ENCODE data around the gene MGAT4A. TPM values are rescaled to one million over a fixed set of nuclear protein-coding genes. Genes with fewer than 3 reads are reported as not detected.
"Not testable (repeated sequence)": the region's sequence is repeated elsewhere in the genome, so short reads cannot be mapped to it uniquely, and the experiment has no call there.

MGAT4A gene
- total and polyA plus RNA-seq, 8 donors, result 14.1 to 72.1 (median 56.7) TPM

DNA sequence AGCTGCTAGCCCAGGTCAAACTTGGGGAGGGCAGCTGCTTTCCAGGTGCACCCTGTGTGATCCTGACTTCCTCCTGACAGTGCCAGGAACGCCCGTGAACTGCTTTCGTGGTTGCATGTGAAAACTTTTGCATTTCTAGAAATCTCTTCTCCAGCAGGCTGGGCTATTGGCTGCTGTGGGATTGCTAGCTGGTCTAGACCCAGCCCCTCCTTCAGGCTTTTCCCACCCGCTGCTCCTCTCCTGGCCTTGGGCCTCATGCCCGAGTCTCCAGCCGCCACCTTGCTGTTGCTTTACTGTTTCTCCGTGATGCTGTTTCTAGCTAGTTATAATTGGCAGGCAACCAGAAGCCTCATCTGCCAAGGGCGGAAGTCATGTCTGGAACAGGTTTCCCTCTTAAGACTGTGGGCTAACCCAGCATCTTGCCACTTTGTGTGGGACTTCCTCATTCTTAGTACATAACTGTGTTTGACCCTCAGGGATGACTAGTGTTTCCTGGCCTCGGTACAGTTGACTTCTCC, 27.0 kb upstream of the MGAT4A start:
- ATAC-seq (peak; percentile 81 to 93 (median 84)), FAIRE-seq (no peak), DNase-seq (peak in 5 of 6 donors; percentile 61 to 77 (median 69))
- no peak overlapping the region for H3K4me3 ChIP-seq
- 7 to 10% methylated on average over 9 of the region's 9 CpGs for WGBS, 2 donors
- H3K9me3 ChIP-seq, result no peaks in the 10 kb centered on the region
- peak overlapping the region; percentile 27 to 79 (median 50) for H3K27ac ChIP-seq
- intact Hi-C loops (cut with DNase I), result no loop called here
- no peaks in the 10 kb centered on the region for H3K36me3 ChIP-seq
- peaks cover 0 to 26% (median 12%) of the 10 kb centered on the region in 3 donors for H3K4me1 ChIP-seq
- TF ChIP-seq, protein P1, sequence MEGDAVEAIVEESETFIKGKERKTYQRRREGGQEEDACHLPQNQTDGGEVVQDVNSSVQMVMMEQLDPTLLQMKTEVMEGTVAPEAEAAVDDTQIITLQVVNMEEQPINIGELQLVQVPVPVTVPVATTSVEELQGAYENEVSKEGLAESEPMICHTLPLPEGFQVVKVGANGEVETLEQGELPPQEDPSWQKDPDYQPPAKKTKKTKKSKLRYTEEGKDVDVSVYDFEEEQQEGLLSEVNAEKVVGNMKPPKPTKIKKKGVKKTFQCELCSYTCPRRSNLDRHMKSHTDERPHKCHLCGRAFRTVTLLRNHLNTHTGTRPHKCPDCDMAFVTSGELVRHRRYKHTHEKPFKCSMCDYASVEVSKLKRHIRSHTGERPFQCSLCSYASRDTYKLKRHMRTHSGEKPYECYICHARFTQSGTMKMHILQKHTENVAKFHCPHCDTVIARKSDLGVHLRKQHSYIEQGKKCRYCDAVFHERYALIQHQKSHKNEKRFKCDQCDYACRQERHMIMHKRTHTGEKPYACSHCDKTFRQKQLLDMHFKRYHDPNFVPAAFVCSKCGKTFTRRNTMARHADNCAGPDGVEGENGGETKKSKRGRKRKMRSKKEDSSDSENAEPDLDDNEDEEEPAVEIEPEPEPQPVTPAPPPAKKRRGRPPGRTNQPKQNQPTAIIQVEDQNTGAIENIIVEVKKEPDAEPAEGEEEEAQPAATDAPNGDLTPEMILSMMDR (IDR thresholded peaks at IDR 0.05), result no peak
- no peaks in the 10 kb centered on the region for H3K27me3 ChIP-seq

DNA sequence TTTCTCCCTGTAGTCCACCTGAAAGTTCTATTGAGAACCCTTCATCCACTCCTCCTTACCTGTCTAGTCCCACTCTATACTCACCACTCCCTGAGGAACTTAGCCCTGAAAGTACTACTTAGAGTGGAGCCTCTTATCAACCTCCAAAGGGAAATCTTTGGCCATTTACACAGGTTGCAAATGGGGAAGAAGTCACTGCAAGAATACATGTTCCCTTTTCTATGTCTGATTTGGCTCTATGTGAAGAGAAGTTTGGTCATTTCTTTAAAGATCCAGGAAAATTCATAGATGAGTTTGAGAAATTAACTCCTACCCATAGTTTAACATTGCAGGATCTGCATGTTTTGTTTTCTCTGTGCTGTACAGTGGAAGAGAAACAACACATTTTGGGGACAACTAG, 22.9 kb upstream of the MGAT4A start:
- no peak for ATAC-seq
- TF ChIP-seq, protein P1 (IDR thresholded peaks at IDR 0.05), result no peak

DNA sequence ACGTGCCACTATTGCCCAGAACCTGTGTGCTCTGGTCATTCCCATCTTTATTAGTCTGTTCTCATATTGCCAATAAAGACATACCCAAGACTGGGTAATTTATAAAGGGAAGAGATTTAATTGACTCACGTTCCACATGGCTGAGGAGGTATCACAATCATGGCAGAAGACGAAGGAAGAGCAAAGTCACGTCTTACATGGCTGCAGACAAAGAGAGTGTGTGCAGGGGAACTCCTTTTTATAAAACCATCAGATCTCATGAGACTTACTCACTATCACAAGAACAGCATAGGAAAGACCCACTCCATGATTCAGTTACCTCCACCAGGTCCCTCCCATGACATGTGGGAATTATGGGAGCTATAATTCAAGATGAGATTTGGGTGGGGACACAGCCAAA, 21.8 kb upstream of the MGAT4A start:
- intact Hi-C loops (cut with DNase I); ATAC-seq; H3K36me3 ChIP-seq; H3K9me3 ChIP-seq; H3K4me3 ChIP-seq; FAIRE-seq; H3K27ac ChIP-seq; H3K4me1 ChIP-seq; DNase-seq; H3K27me3 ChIP-seq: not testable (repeated sequence)
- 90 to 91% methylated on average over 4 of the region's 4 CpGs for WGBS, 2 donors

More for the DNA sequence above, 22.9 kb upstream of the MGAT4A start:
- FAIRE-seq (no peak), DNase-seq (no peak)
- Histone ChIP-seq H3K27me3 (no peaks in the 10 kb centered on the region), H3K9me3 (no peaks in the 10 kb centered on the region), H3K36me3 (no peaks in the 10 kb centered on the region), H3K4me1 (peaks cover 0 to 18% (median 12%) of the 10 kb centered on the region in 3 donors), H3K4me3 (no peak overlapping the region), H3K27ac (no peak overlapping the region)
- intact Hi-C loops (cut with DNase I), result no loop called here

DNA sequence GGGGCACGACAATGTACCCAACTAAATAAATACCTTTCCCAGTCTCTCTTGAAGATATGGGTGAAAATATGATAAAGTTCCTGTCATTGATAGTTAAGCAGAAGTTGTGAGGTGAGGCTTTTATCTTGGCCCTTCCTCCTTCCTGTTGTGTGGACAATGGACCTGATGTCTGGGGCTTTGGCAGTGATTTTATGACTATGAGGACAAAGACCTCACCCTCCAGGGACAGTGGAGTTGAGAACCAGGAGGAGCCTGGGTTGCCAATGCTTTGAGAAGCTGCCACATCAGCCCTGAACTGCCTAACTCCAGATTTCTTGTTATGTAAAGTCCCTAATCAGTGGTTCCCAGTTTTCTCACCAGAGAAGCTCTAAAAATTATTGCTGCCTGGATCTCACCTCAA, 20.8 kb upstream of the MGAT4A start:
- DNase-seq, result no peak
- H3K36me3 ChIP-seq, result no peaks in the 10 kb centered on the region
- intact Hi-C loops (cut with DNase I), result no loop called here
- H3K9me3 ChIP-seq, result no peaks in the 10 kb centered on the region
- TF ChIP-seq, protein P1 (IDR thresholded peaks at IDR 0.05), result no peak
- WGBS, 2 donors, result 44 to 63% methylated on average over 1 of the region's 1 CpG
- ATAC-seq, result no peak
- H3K27ac ChIP-seq, result no peak overlapping the region
- H3K4me1 ChIP-seq, result no peaks in the 10 kb centered on the region
- FAIRE-seq, result no peak
- H3K4me3 ChIP-seq, result no peak overlapping the region
- no peaks in the 10 kb centered on the region for H3K27me3 ChIP-seq

DNA sequence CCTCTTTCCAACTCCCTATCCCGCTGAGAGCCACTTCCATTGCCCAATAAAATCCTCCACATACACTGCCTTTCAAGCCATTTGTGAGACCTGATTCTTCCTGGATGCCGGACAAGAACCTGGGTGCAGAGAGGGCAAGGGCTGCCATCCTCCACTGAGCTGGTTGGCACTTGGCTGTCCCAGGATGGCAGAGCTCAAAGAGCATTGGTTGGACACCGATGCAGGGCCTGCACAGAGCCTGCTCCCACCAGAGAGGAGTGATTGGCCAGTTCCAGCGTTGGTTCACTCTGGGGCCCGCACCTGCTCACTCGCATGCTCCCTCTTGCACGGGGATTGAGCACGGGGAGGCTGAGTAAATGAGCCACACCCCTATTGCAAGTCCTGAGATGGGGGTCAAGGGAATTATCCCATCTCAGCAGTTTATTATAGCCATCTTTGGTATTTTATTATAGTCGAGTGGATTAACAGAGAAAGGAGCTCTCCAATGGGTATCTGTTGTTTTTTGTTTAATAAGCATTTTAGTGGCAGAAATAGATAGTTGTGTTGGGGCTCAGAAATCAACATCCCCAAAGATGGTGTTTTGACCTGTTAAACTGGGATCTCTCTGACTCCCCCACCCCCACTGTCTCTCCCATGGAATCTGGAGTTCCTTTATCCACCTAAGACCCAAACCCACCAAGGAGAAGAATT, 19.8 kb upstream of the MGAT4A start:
- WGBS, 2 donors, result 94 to 95% methylated on average over 9 of the region's 9 CpGs
- ATAC-seq, result no peak
- no peak overlapping the region for H3K4me3 ChIP-seq
- no peaks in the 10 kb centered on the region for H3K9me3 ChIP-seq
- DNase-seq, result no peak
- no peak for FAIRE-seq
- no peak overlapping the region for H3K27ac ChIP-seq
- H3K4me1 ChIP-seq, result no peaks in the 10 kb centered on the region
- intact Hi-C loops (cut with DNase I), result no loop called here
- no peaks in the 10 kb centered on the region for H3K36me3 ChIP-seq
- TF ChIP-seq, protein P1 (IDR thresholded peaks at IDR 0.05), result no peak
- H3K27me3 ChIP-seq, result no peaks in the 10 kb centered on the region
